ENCODE results near the gene GUCA1A. TPM values are rescaled to one million over a fixed set of nuclear protein-coding genes. Genes with fewer than 3 reads are reported as not detected.
A peak's percentile ranks its signal among the peaks of the same experiment; 100 is the strongest.

GUCA1A gene
- total and polyA plus RNA-seq, 2 of the 4 experiments (the other 2 are of a cell fraction) = 0.18 to 0.32 TPM

DNA sequence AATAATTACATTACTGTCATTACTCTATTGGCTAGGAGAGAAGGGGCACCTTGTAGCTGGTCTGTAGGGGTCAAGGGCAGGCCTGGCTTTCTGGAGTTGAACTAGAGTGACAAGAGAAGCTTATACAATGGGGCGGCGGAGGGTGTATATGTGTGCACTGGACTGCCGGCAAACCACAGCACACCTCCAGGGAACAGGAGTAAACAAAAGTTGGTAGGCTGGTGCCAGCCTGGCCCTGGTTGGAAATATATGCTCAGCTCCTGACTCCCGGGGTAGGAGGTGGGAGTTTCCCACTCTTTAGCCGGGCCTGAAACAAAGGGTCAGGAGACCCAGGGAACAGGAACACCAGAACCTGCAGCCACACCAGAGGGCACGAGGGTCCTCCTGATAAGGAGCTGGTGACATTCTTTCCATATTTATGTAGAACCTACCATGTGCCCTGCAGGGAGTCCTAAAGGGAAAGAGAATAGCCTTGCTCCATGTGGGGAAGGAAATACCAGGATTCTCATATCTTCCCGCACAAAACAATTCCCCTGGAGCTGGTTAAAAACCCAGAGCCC lies 35.9 kb upstream of the GUCA1A start:
- peak overlapping the region; percentile 94 for H2BK120ac ChIP-seq (ENCODE audit: low read depth, low read length)
- in situ Hi-C loops (cut with MboI; ENCODE audit: low sequenced_read_pairs) (no loop called here), intact Hi-C loops (cut with micrococcal nuclease) (no loop called here), dilution Hi-C loops (cut with HindIII; ENCODE audit: low sequenced_read_pairs, unreplicated experiment) (no loop called here)
- peak overlapping the region; percentile 81; the same call in 2 of the 3 replicates for H2BK15ac ChIP-seq (ENCODE audit: low read depth, low read length)
- peak; percentile 5; the same call in 1 of the 2 replicates for ATAC-seq (ENCODE audit: low read depth)
- H2BK20ac ChIP-seq (ENCODE audit: low read depth, low read length) = peak overlapping the region; percentile 85
- H3K14ac ChIP-seq (replicated peaks; ENCODE audit: low read depth, low read length) = peak overlapping the region; percentile 55
- no peaks in the 10 kb centered on the region for H3K9me3 ChIP-seq (ENCODE audit: control insufficient read depth, insufficient read depth, low read length)
- peak overlapping the region; percentile 84 for H2AK9ac ChIP-seq (replicated peaks; ENCODE audit: low read depth, low read length, poor library complexity)
- no peaks in the 10 kb centered on the region for H3K36me3 ChIP-seq (ENCODE audit: control insufficient read depth, insufficient read depth, low read length)
- no peaks in the 10 kb centered on the region for H3K27me3 ChIP-seq (ENCODE audit: control insufficient read depth, insufficient read depth, low read length)
- no CpG with 5 or more reads among the region's 7 CpGs for WGBS, 2 experiments (ENCODE audit: extremely low coverage in 2 of 2, insufficient read length in 1 of 2)
- peak overlapping the region; percentile 92 for H4K91ac ChIP-seq (ENCODE audit: insufficient read depth, low read depth, low read length)
- H3K9me1 ChIP-seq (ENCODE audit: insufficient read depth, low read length) = peaks cover 29% of the 10 kb centered on the region
- CTCF ChIA-PET = interaction anchor here (0.6 to 1.0 kb wide), 3 partner anchors 10 to 66 kb away, joined by 3 to 4 read pairs (median 3); no protein-coding TSS in a partner anchor
- DNase-seq = no peak
- H3K56ac ChIP-seq (ENCODE audit: extremely low read depth, insufficient read depth, low read length) = no peak overlapping the region
- peak overlapping the region; percentile 92; the same call in 1 of the 2 replicates for H2AK5ac ChIP-seq (ENCODE audit: low read depth, low read length)
- peak overlapping the region; percentile 77 for H2BK5ac ChIP-seq (ENCODE audit: low read depth, low read length, poor library complexity, severe bottlenecking)
- H4K8ac ChIP-seq (ENCODE audit: low read depth in 2 of 2, low read length in 2 of 2) = peak overlapping the region; percentile 82 to 92
- peak overlapping the region; percentile 47 for H3K18ac ChIP-seq (ENCODE audit: low read depth, low read length)
- no TSS peak for BruUV-seq (replicated peaks)
- H3K4me2 ChIP-seq (ENCODE audit: low read depth, low read length) = peak overlapping the region; percentile 7; the same call in 1 of the 2 replicates
- peak overlapping the region; percentile 82 for H3K4ac ChIP-seq (ENCODE audit: low read depth, low read length)
- TF ChIP-seq NFE2L2 (IDR thresholded peaks at IDR 0.05; ENCODE audit: low read depth, low read length) = no peak
- no peak for TF ChIP-seq SMC3 (IDR thresholded peaks at IDR 0.05; ENCODE audit: low read depth, low read length)
- no peak for TF ChIP-seq RFX5 (IDR thresholded peaks at IDR 0.05; ENCODE audit: low read depth, low read length)
- TF ChIP-seq RAD21 (IDR thresholded peaks at IDR 0.05; ENCODE audit: low read length) = no peak
- H3K79me1 ChIP-seq (ENCODE audit: low read depth in 1 of 2, low read length in 2 of 2) = peaks cover 0 to 74% of the 10 kb centered on the region in 2 experiments; a peak in 2 of 4 replicates
- H3K23ac ChIP-seq (ENCODE audit: low read depth, low read length) = peak overlapping the region; percentile 8; the same call in 1 of the 2 replicates
- peak overlapping the region; percentile 32 for H4K5ac ChIP-seq (ENCODE audit: low read depth, low read length)
- H3K4me1 ChIP-seq (ENCODE audit: control insufficient read depth, insufficient read depth, low read length) = peaks cover 22% of the 10 kb centered on the region
- peak overlapping the region; percentile 60 for H2AFZ ChIP-seq (replicated peaks; ENCODE audit: low read length, poor library complexity)
- H3K27ac ChIP-seq (ENCODE audit: insufficient read depth, low read length) = peak overlapping the region; percentile 42
- H3K4me3 ChIP-seq (ENCODE audit: insufficient read depth, low read depth, low read length) = no peak overlapping the region
- POLR2A ChIA-PET (ENCODE audit: unreplicated experiment) = no interaction called here
- H4K20me1 ChIP-seq (ENCODE audit: insufficient read depth, low read length) = no peaks in the 10 kb centered on the region
- no peak overlapping the region for H3K9ac ChIP-seq (ENCODE audit: low read depth, low read length)

Measured in IMR-90 (cell line).